ENCODE measurements around the gene PCDHGC5. TPM values are rescaled to one million over a fixed set of nuclear protein-coding genes. Genes with fewer than 3 reads are reported as not detected.

Gene PCDHGC5
- total and polyA plus RNA-seq, 9 of the 15 experiments (the other 6 are each of a cell fraction or from before 2014, with no cell fraction given): not detected

GRCh38 chr5:141475625-141476131, 13.2 kb upstream of the PCDHGC5 start, which contains the start of gene PCDHGC3:
PCDHGC3 (plus strand) TSS chr5:141475966; CDS start chr5:141476117, 151 bp downstream.
- intact Hi-C loops (cut with micrococcal nuclease): no loop called here
- ATAC-seq (peak; percentile 82), FAIRE-seq (no peak), DNase-seq (ENCODE audit: extremely low read depth in 1 of 4, low spot score in 3 of 4) (peak in 2 of 4 experiments; percentile 16 to 34)
- no TSS peak for BruUV-seq (replicated peaks)
- Histone ChIP-seq H3K4me2 (ENCODE audit: insufficient read depth, low read length) (no peak within 1 kb of the TSS), H3K4me1 (replicated peaks in 1 of 2; ENCODE audit: control insufficient read depth in 2 of 2, insufficient read depth in 2 of 2, low read length in 2 of 2) (peaks cover 0 to 14% of the 10 kb centered on the region in 2 experiments; a peak in 1 of 5 replicates), H3K9ac (ENCODE audit: insufficient read depth in 1 of 2, low read depth in 2 of 2, low read length in 2 of 2) (no peak within 1 kb of the TSS), H3K4me3 (no peak within 1 kb of the TSS), H3K36me3 (ENCODE audit: control insufficient read depth, insufficient read depth, low read length) (no peaks in the 10 kb centered on the region), H3K27me3 (ENCODE audit: control insufficient read depth in 2 of 2, insufficient read depth in 2 of 2, low read length in 2 of 2) (peaks cover 20 to 32% of the 10 kb centered on the region in 2 experiments; a peak in 4 of 5 replicates), H2AFZ (ENCODE audit: low read depth, low read length) (no peak within 1 kb of the TSS), H3K27ac (ENCODE audit: extremely low read depth, low read depth, low read length) (no peak within 1 kb of the TSS), H3K79me2 (ENCODE audit: control insufficient read depth, insufficient read depth, low read length) (no peaks in the 10 kb centered on the region), H3K9me3 (replicated peaks; ENCODE audit: control insufficient read depth, insufficient read depth, low read depth, low read length) (no peaks in the 10 kb centered on the region), H3K9me1 (ENCODE audit: control insufficient read depth, insufficient read depth, low read length) (no peaks in the 10 kb centered on the region), H4K20me1 (replicated peaks; ENCODE audit: control insufficient read depth, insufficient read depth, low read length) (no peaks in the 10 kb centered on the region; the same call in 1 of the 2 replicates)
- in situ Hi-C loops (cut with MboI): no loop called here
- WGBS (ENCODE audit: insufficient coverage, low coverage, missing lambda C conversion rate): 15% methylated on average over 24 of the region's 28 CpGs
- ChIA-PET POLR2A (interaction anchor here (1.0 to 1.5 kb wide), 2 partner anchors 9 to 33 kb away, joined by 3 read pairs; partner anchors contain the start of gene PCDHGC4), CTCF (ENCODE audit: low intra/inter-chr PET ratio) (no interaction called here)
- TF ChIP-seq RAD21 (CRISPR knock-in tag; conservative IDR thresholded peaks at IDR 0.05 in 1 of 2, IDR thresholded peaks at IDR 0.05 in 1 of 2) (peak in 1 of 2 experiments; percentile 28; a peak in 1 of 4 replicates), NFIC (IDR thresholded peaks at IDR 0.05) (peak; percentile 52), ZBTB33 (CRISPR knock-in tag; IDR thresholded peaks at IDR 0.05) (peak; percentile 23; the same call in 1 of the 2 replicates), RERE (CRISPR knock-in tag; IDR thresholded peaks at IDR 0.05; ENCODE audit: borderline replicate concordance) (no peak)

All from K562 (cell line).